AG20443 (cell line): Measurements from ENCODE around the gene IFITM10.

Experiments
- DNase-seq: peaks from one replicate; pipeline ENCODE4 v3.0.0; 2012; ENCODE audit warnings: low spot score, mixed read lengths

The IFITM10 gene

GRCh38 chr11:1750481-1750839 is at the start of gene IFITM10:
IFITM10 (minus strand) TSS chr11:1750595; CDS start chr11:1750442, 153 bp downstream.
- DNase-seq: peak; percentile 67

DNA sequence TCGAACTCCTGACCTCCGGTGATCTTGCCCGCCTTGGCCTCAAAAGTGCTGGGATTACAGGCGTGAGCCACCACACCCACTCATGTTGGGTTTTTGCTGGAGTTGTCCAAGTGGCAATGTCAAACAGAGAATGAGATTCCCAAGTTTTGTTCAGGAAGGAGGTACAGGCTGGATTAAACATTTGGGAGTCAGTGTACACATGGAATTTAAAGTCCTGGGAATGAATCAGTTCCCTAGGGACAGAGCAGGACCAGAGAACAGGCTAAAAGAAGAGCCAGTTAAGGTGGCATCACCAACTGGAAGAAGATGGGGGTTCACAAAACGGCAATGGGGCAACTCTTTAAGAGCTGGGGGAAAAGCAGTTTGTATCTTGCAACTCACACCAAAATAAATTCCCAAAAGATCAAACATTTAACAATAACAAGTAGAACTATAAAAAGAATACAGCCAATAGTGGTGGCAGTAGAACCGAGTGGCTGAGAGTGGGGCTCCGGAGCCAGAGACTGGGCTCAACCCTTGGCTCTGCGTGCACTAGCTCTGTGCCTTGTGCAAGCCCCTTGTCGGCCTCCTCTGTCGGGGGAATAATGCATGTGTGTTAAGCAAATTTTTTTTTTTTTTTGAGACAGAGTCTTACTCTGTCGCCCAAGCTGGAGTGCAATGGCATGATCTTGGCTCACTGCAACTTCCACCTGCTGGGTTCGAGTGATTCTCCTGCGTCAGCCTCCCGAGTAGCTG is 47.2 kb upstream of the IFITM10 start:
- DNase-seq: no peak

DNA sequence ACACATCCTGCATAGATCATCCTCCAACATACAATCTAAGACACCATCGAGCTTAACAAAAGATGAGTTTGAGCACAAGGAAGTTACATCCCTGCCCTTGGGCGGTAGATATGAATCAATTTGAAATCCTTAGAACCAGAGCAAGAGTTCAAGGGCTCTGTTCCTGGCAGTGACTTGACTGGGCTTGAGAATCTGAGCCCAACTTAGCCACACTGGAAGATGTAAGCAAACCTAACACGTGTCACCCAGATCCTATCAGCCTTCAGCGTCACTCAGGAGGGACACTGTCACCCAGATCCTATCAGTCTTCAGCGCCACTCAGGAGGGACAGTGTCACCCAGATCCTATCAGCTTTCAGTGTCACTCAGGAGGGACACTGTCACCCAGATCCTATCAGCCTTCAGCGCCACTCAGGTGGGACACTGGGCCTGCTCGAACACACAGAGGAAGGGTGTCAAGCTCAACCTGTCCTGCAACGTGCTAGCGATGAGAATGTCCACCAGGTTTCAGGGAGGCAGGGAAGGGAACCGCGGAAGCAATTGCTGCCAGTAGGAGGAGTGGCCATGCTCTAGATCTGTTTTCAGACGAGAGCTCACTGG is 46.1 kb upstream of the IFITM10 start:
- no peak for DNase-seq

- no peak for DNase-seq
Measured at GRCh38 chr11:1793081-1793480, 42.7 kb upstream of the IFITM10 start.

- no peak for DNase-seq
Measured at GRCh38 chr11:1792461-1792860, 42.1 kb upstream of the IFITM10 start.

- DNase-seq: no peak
Measured at GRCh38 chr11:1791912-1792311, 41.5 kb upstream of the IFITM10 start.

DNA sequence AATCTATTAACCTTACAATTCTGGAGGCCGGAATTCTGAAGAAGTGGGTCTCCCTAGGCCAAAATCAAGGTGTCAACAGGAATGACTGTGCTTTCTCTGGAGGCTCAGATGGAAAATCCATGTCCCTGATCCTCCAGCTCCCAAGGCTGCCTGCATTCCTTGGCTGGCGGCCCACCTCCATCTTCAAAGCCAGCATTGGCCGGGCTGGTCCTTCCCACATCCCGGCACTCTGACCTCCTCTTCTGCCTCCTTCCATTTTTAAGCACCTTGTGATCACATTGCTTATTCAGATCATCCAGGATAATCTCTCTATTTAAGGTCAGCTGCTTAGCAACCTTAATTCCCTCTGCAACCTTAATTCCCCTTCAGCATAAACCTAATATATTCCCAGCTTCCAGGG is 36.1 kb upstream of the IFITM10 start:
- no peak for DNase-seq

DNA sequence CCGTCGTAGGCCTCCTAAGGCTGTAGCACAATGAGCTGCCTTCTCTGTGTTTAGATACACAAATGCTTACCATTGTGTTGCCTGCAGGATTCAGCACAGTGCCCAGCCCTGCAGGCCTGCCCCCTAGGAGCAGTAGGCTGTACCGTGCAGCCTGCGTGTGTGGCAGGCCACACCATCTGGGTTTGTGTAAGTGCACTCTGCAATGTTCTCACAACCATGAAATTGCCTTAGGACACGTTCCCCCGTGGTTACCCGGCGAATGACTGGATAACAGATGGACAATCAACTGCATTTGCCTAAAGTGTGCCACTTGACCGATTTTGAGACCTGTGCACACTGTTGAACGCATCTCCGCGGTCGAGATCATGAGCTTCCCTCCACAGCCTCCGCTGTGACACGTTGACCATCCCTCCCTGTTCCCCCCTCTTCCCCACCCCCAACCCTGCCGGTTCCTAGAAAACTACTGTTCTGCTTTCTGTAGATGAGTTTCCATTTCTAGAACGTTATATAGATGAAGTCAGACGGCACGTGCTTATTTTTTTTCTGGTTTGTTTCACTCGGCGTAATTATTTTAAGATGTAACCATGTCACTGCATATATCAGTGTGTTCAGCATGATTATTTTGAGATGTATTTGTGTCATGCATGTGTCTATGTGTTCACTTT is 35.5 kb upstream of the IFITM10 start:
- no peak for DNase-seq

DNA sequence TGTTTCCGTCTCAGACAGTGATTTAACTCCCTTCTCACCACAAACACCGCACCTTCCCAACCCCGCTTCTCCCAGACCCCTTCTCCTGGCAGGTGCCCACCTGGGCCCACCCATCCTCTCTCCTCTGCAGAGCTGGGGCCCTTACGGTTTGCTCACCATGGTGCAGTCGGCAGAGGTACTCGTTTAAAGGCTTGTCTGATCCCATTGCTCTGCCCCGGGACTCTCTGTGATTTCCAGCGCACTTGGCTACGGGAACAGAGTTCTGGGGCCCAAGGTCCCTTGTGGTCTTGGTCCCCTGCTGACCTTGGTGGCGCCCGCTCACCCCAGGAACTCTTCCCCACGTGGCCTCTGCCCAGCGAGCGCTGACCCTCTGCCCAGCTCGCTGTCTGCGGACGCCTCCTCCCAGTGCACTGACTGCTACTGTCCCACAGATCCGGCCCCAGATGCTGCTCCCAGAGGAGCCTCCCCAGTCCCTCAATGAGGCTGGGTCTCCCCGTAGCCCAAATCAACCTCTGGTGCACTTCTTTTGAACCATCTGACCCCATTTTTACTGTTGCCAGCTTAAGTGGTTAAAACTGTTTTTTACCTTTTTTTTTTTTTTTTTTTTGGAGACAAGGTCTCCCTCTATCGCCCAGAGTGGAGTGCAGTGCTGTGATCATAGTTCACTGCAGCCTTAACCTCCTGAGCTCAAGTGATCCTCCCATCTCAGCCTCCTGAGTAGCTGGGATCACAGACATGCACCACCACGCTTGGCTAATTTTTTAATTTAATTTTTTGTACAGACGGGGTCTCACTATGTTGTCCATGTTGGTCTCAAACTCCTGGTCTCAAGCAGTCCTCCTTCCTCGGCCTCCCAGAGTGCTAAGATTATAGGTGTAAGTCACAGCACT is 34.6 kb upstream of the IFITM10 start:
- no peak for DNase-seq

DNA sequence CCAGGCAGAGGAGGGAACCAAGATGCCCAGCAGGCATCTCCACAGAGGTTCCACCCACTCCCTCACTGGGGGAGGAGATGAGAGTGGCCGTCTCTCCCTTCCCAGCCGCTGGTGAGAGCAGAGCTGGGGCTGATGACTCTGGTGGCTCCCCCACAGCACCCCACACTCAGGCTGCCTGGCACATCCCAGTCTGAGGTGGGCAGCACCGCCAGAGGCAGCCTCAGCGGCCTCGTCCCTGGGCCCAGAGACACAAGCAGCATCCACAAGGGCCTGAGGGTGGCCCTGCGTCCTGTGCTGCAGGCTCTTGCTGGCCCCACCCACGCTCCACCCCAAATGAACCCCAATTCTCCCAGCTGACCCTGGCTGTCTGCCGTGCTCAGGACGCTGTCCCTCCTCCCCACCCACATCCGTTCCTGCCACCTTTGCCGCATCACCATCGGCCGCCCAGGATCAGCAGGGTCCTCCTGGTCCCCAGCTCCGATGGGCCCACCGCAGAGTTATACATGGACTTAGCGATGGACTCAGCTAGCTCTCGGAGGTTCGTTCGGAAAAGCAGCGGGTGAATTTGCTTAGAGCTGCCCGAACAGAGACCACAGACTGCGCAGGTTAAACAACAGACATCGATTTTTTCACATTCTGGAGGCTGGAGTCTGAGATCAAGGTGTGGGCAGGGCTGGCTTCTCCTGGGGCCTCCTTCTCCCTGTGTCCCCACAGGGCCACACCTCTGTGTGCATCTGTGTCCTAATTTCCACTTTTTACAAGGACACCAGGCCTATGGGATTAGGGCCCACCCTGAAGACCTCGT is 33.5 kb upstream of the IFITM10 start:
- no peak for DNase-seq

DNA sequence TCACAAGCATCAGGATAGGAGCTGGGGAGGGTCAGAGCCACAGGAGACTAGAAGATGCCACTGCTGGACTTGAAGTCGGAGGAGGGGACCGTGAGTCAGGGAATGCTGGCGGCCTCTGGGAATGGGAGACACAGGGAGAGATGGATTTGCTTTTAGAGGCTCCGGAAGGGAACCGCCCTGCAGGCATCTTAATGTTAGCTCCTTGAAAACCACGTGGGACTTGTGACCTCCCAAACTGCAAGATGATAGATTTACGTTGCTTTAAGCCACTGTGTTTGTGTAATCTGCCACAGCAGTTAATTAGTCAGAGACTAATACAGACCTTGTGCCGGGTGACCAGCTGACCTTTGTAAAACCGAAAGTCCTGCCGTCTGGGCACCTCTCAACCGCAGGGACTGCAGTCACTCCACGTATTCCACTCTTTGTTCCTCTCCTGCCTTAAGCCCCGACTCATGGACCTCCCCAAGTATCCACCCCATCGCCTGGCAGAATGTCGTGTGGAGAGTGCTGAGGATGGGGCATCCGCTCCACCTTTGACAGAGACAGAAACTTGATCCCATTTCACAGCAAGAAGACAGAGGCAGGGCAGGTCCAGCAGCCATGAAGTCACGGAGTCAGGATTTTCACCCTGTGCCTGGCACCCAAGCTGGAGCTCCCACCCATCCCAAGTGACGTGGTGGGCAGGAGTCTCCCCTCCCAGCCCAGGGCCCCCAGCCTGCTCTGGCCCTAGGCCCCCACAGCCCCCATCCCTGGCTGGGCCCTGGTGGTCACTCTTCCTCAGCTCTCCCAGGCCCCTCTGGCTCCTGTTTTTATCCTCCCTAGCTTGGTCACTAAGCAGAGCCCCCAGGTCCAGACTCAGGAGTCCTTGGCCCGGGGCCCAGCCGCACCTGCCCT is 32.7 kb upstream of the IFITM10 start:
- DNase-seq: no peak

DNA sequence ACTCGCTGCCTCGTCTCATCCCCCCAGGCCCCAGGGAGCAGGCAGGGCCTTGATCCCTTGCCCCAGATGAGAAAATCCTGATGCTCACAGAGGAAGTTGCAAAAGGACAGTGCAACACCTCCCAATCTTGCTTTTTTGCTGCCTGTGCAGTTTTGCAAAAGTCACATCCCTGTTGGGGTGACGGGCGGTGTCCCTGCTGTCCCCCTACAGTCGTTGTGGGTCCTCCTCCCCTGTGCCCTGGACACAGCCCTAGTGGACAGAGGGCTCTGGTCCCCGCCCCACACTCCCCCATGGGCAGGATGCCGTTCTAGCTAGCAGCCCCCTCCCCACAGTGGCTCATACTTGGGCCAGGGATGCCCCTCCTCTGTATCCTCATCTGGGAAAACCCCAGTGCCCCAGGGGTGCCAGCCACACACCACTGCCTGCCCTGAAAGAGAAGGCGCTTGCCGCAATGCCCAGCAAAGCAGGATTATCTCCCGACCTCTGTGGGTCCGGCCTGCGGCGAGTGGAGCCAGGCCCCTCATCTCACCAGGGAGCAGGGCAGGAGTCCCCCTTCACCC is 31.7 kb upstream of the IFITM10 start:
- no peak for DNase-seq

- no peak for DNase-seq
Measured at GRCh38 chr11:1781593-1781975, 31.2 kb upstream of the IFITM10 start.

- DNase-seq: no peak
Measured at GRCh38 chr11:1780700-1781592, 30.6 kb upstream of the IFITM10 start.

- no peak for DNase-seq
Measured at GRCh38 chr11:1779806-1780699, 29.7 kb upstream of the IFITM10 start.

DNA sequence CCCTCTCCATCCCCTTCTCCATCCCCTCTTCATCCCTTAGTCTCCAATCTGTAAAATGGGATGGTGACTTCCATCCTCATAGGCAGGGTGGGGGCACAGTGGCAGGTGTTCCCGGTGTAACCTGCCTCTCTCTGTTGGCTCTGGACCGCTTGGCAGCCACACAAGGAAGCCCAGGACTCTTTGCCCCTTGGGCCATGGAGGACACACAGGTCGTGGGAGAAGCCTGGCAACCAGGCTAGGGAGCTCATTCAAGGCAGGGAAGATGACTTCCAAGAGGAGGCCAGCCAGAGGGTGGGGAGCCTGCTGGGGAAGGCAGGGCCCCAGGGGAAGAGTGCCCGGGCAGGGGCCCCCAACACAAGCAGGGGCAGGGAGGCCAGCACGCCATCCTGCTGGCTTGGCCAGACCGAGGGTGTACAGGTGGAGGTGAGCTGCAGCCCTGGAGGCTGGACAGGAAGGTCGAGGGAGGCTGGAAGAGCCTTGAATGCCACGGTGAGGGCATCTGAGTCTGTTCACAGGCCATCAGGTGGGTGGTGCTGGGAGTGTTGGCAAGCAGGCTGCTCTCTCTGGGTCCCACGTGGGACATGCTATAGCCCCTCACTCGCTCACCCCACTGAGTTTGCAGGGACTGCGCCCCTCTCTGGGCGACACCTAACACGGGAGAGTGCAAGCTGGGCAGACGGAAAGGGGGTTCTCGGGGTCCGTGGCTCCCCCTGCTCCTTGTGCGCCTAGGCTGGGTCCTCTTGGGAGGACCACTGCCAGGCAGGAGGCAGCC is 28.8 kb upstream of the IFITM10 start:
- no peak for DNase-seq

GRCh38 chr11:1778141-1778911 is 27.9 kb upstream of the IFITM10 start:
- DNase-seq: no peak
